KMS-11 (cell line): Measurements from ENCODE around the gene ARID4B.
"Not testable (repeated sequence)": the region's sequence is repeated elsewhere in the genome, so short reads cannot be mapped to it uniquely, and the experiment has no call there.

Experiments
- H2AFZ ChIP-seq: fragments of 200-600 bp; sonication (generic); 2 replicates; pipeline ENCODE4 v1.6.1; 2016; ENCODE audit warnings: antibody characterized with exemption, mixed run types, low read depth
- H3K27ac ChIP-seq: fragments of 200-600 bp; sonication (generic); 2 replicates; pipeline ENCODE4 v1.6.1; 2016; ENCODE audit warnings: mild to moderate bottlenecking, mixed run types
- H3K27me3 ChIP-seq: fragments of 200-600 bp; sonication (generic); 2 replicates; pipeline ENCODE4 v1.6.1; 2017; ENCODE audit warnings: mild to moderate bottlenecking, low read depth, mixed run types, moderate library complexity; ENCODE audit not compliant: insufficient read depth
- H3K36me3 ChIP-seq: fragments of 200-600 bp; sonication (generic); 2 replicates; pipeline ENCODE4 v1.6.1; 2017; ENCODE audit warnings: mild to moderate bottlenecking, mixed run types; ENCODE audit not compliant: insufficient read depth
- H3K4me1 ChIP-seq: fragments of 200-600 bp; sonication (generic); 2 replicates; pipeline ENCODE4 v1.6.1; 2016; ENCODE audit warnings: mild to moderate bottlenecking, low read depth, mixed run types; ENCODE audit not compliant: poor library complexity, severe bottlenecking
- H3K4me2 ChIP-seq: fragments of 200-600 bp; sonication (generic); 2 replicates; pipeline ENCODE4 v1.7.0; 2016; ENCODE audit warnings: mild to moderate bottlenecking, mixed run types
- H3K4me3 ChIP-seq: fragments of 200-600 bp; sonication (generic); IDR thresholded peaks from 2 replicates; pipeline ENCODE4 v1.6.1; 2017; ENCODE audit warnings: low read depth, low read length, mixed read lengths; ENCODE audit not compliant: insufficient read depth
- H3K79me2 ChIP-seq: fragments of 200-600 bp; sonication (generic); 2 replicates; pipeline ENCODE4 v1.6.1; 2016; ENCODE audit warnings: low read depth, mixed run types; ENCODE audit not compliant: insufficient read depth
- H3K9ac ChIP-seq: fragments of 200-600 bp; sonication (generic); 2 replicates; pipeline ENCODE4 v1.6.1; 2016; ENCODE audit warnings: mild to moderate bottlenecking, mixed run types
- H4K20me1 ChIP-seq: fragments of 200-600 bp; sonication (generic); 2 replicates; pipeline ENCODE4 v1.6.1; 2016; ENCODE audit warnings: mild to moderate bottlenecking, mixed run types; ENCODE audit not compliant: insufficient read depth
- CTCF ChIP-seq: fragments of 200-600 bp; sonication (generic); conservative IDR thresholded peaks from 2 replicates; pipeline ENCODE4 v1.6.1; 2017; ENCODE audit warnings: low read depth, mild to moderate bottlenecking, antibody characterized with exemption, low read length, moderate library complexity, mixed read lengths

Gene ARID4B

DNA sequence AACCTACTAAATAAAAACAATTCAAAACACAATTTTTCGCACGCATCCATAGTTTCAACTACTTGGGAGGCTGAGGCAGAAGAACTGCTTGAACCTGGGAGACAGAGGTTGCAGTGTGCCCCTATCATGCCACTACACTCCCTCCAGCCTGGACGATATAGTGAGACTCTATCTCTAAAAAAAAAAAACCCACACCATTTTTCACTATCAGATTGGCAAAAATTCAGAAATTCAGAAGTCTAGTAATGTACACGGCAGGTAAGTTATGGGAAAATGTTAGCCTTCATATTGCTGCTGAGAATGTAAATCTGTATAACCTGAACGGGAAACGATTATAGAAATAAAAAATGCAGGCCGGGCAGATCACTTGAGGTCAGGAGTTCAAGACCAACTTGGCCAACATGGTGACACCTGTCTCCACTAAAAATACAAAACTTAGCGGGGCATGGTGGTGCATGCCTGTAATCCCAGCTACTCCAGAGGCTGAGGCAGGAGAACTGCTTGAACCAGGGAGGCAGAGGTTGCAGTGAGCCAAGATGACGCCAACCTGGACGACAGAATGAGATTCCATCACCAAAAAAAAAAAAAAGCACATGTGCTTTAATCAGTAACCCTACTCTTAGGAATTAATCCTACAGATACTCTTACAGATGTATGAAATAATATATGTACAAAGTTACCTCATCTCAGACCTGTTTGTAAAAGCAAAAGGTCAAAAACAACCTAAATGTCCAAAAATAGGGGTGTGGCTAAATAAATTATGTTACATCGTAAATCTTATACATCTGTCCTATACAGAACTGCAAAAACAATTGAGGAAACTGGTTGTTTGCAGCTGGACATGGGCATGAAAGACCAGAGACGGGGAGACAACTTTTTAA is 37.9 kb downstream of the ARID4B start:
- Histone ChIP-seq H3K36me3 (no peaks in the 10 kb centered on the region), H3K9ac (no peak overlapping the region), H3K79me2 (peaks cover 89% of the 10 kb centered on the region), H3K4me3 (no peak overlapping the region), H3K27me3 (no peaks in the 10 kb centered on the region), H3K4me1 (peaks cover 39% of the 10 kb centered on the region), H4K20me1 (peaks cover 35% of the 10 kb centered on the region), H3K27ac (no peak overlapping the region), H3K4me2 (no peak overlapping the region), H2AFZ (no peak overlapping the region)
- no peak for TF ChIP-seq CTCF

DNA sequence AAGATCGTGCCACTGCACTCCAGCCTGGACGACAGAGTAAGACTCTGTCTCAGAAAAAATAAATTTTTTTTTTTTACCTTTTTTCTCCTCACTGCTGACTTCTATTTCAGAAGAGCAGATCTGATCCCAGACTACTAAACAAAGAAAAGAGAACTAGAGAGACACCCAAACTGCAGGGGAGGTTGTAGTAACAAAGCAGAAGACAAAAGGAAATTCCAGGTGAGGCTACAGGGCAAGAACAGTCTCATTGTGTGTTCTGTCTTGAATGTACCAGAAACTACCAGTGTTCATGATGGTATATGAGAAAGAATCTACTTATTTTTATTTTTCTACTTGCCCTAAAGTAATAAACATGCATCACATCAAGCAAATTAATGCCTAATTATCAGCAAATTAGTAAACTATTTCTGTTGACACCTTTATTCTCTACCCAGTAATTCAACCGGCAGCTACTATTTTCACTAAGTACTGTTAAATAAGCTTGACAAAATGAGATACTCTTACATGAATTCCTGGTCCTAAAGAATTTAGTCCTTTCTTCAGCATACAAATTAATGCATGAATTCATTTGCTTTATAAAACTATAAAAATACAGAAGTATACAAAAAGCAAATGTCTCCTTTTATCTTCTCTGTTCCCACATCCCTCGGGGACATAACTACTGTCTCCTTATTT is 40.6 kb downstream of the ARID4B start:
- peaks cover 94% of the 10 kb centered on the region for H3K79me2 ChIP-seq
- H3K36me3 ChIP-seq = no peaks in the 10 kb centered on the region
- H3K27ac ChIP-seq = no peak overlapping the region
- no peak for TF ChIP-seq CTCF
- H3K4me3 ChIP-seq = no peak overlapping the region
- H4K20me1 ChIP-seq = peaks cover 23% of the 10 kb centered on the region
- H2AFZ ChIP-seq = no peak overlapping the region
- H3K9ac ChIP-seq = no peak overlapping the region
- H3K27me3 ChIP-seq = no peaks in the 10 kb centered on the region
- H3K4me1 ChIP-seq = peaks cover 26% of the 10 kb centered on the region
- no peak overlapping the region for H3K4me2 ChIP-seq

- Histone ChIP-seq H3K4me3 (no peak overlapping the region), H3K27me3 (no peaks in the 10 kb centered on the region), H3K27ac (no peak overlapping the region), H3K4me2 (no peak overlapping the region), H3K4me1 (peaks cover 19% of the 10 kb centered on the region), H4K20me1 (peaks cover 20% of the 10 kb centered on the region), H3K79me2 (peaks cover 94% of the 10 kb centered on the region), H3K9ac (no peak overlapping the region), H3K36me3 (no peaks in the 10 kb centered on the region), H2AFZ (no peak overlapping the region)
- no peak for TF ChIP-seq CTCF
These were observed 41.3 kb downstream of the ARID4B start for GRCh38 chr1:235286667-235287066.

DNA sequence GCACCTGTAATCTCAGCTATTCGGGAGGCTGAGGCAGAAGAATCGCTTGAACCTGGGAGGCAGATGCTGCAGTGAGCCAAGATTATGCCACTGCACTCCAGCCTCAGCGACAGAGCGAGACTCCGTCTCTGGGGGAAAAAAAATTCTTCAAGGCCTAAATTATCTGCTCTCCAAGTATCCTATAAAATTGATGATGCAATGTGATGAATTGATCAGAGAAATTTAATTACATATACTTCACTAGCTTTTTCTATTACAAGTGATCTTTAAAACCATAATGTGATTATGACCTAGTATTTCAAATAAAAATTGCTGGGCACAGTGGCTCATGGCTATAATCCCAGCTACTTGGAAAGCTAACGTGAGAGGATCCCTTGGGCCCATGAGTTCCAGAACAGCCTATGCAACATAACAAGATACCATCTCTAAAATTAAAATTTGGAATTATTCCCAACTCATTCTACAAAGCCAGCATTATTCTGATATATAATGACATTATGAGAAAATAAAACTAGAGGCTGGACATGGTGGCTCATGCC is 43.7 kb downstream of the ARID4B start:
- Histone ChIP-seq H2AFZ (no peak overlapping the region), H3K4me1 (peaks cover 8% of the 10 kb centered on the region), H3K36me3 (no peaks in the 10 kb centered on the region), H3K9ac (no peak overlapping the region), H3K27ac (no peak overlapping the region), H3K27me3 (no peaks in the 10 kb centered on the region), H3K4me3 (no peak overlapping the region), H4K20me1 (peaks cover 1% of the 10 kb centered on the region; the same call in 1 of the 2 replicates), H3K4me2 (no peak overlapping the region), H3K79me2 (peaks cover 96% of the 10 kb centered on the region)
- no peak for TF ChIP-seq CTCF

DNA sequence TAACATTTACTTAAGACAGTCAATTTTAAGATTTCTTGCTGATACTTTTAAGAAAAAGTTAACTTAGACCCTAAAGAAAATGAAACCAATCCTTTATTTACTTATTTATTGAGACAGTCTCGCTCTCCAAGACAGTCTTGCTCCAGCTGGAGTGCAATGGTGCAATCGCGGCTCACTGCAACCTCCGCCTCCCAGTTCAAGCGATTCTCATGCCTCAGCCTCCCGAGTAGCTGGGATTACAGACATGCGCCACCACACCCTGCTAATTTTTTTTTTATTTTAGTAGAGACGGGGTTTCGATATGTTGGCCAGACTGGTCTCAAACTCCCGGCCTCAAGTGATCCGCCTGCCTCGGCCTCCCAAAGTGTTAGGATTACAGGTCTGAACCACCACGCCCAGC is 44.3 kb downstream of the ARID4B start:
- H3K4me1 ChIP-seq, H3K4me3 ChIP-seq, H3K4me2 ChIP-seq, H3K9ac ChIP-seq, H3K36me3 ChIP-seq, H2AFZ ChIP-seq, H4K20me1 ChIP-seq, H3K27me3 ChIP-seq, H3K27ac ChIP-seq: not testable (repeated sequence)
- peaks cover 96% of the 10 kb centered on the region for H3K79me2 ChIP-seq
